ENCODE data around the gene WASF3. TPM values are rescaled to one million over a fixed set of nuclear protein-coding genes. Genes with fewer than 3 reads are reported as not detected.

Gene WASF3
- total RNA-seq, 1 experiment from 2014 or later: 3.4 TPM

DNA sequence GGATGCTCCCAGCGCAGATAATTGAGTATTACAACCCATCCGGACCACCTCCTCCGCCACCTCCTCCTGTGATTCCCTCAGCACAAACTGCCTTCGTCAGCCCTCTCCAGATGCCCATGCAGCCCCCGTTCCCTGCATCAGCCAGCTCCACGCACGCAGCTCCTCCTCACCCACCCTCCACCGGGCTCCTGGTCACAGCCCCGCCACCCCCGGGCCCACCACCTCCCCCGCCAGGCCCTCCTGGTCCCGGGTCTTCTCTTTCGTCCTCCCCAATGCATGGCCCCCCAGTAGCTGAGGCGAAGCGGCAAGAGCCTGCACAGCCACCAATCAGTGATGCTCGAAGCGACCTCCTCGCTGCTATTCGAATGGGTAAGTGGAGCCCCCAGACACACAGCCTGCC is 125.1 kb downstream of the WASF3 start:
- Histone ChIP-seq H3K4me3 (replicated peaks in 1 of 2; ENCODE audit: low read depth in 1 of 2, low read length in 2 of 2) (no peak overlapping the region), H4K20me1 (ENCODE audit: insufficient read depth) (no peaks in the 10 kb centered on the region), H3K27ac (ENCODE audit: low read depth, low read length) (no peak overlapping the region), H3K79me2 (ENCODE audit: insufficient read depth, low read length) (no peaks in the 10 kb centered on the region), H3K9me3 (ENCODE audit: control insufficient read depth in 1 of 2, insufficient read depth in 1 of 2, low read depth in 1 of 2, low read length in 2 of 2) (no peaks in the 10 kb centered on the region), H3K9me2 (ENCODE audit: insufficient read depth) (no peaks in the 10 kb centered on the region), H3K9ac (ENCODE audit: low read length) (no peak overlapping the region), H3K4me1 (ENCODE audit: control insufficient read depth in 1 of 2, insufficient read depth in 2 of 2, low read length in 2 of 2) (peaks cover 5 to 19% of the 10 kb centered on the region in 2 experiments; a peak in 3 of 4 replicates), H3K36me3 (ENCODE audit: control insufficient read depth in 1 of 2, insufficient read depth in 2 of 2, low read length in 2 of 2) (no peaks in the 10 kb centered on the region), H2AFZ (ENCODE audit: low read depth, low read length, poor library complexity, severe bottlenecking) (no peak overlapping the region), H3K27me3 (ENCODE audit: insufficient read depth, low read length) (no peaks in the 10 kb centered on the region), H3K4me2 (ENCODE audit: low read length) (no peak overlapping the region)
- CTCF ChIA-PET: interaction anchor here (3.6 kb wide), 1 partner anchor 16 kb away, joined by 15 read pairs; no protein-coding TSS in a partner anchor
- POLR2A ChIA-PET: no interaction called here
- TF ChIP-seq, protein P1, sequence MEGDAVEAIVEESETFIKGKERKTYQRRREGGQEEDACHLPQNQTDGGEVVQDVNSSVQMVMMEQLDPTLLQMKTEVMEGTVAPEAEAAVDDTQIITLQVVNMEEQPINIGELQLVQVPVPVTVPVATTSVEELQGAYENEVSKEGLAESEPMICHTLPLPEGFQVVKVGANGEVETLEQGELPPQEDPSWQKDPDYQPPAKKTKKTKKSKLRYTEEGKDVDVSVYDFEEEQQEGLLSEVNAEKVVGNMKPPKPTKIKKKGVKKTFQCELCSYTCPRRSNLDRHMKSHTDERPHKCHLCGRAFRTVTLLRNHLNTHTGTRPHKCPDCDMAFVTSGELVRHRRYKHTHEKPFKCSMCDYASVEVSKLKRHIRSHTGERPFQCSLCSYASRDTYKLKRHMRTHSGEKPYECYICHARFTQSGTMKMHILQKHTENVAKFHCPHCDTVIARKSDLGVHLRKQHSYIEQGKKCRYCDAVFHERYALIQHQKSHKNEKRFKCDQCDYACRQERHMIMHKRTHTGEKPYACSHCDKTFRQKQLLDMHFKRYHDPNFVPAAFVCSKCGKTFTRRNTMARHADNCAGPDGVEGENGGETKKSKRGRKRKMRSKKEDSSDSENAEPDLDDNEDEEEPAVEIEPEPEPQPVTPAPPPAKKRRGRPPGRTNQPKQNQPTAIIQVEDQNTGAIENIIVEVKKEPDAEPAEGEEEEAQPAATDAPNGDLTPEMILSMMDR (IDR thresholded peaks at IDR 0.05 in 2 of 3, conservative IDR thresholded peaks at IDR 0.05 in 1 of 3; ENCODE audit: borderline replicate concordance in 1 of 3, insufficient read depth in 1 of 3, low read depth in 2 of 3, low read length in 2 of 3): no peak
- no peak for TF ChIP-seq SRF (IDR thresholded peaks at IDR 0.05; ENCODE audit: low read depth)
- TF ChIP-seq ZNF274 (IDR thresholded peaks at IDR 0.05; ENCODE audit: low read depth, low read length): no peak
- TF ChIP-seq EZH2 (IDR thresholded peaks at IDR 0.05): no peak
- TF ChIP-seq, protein P2, sequence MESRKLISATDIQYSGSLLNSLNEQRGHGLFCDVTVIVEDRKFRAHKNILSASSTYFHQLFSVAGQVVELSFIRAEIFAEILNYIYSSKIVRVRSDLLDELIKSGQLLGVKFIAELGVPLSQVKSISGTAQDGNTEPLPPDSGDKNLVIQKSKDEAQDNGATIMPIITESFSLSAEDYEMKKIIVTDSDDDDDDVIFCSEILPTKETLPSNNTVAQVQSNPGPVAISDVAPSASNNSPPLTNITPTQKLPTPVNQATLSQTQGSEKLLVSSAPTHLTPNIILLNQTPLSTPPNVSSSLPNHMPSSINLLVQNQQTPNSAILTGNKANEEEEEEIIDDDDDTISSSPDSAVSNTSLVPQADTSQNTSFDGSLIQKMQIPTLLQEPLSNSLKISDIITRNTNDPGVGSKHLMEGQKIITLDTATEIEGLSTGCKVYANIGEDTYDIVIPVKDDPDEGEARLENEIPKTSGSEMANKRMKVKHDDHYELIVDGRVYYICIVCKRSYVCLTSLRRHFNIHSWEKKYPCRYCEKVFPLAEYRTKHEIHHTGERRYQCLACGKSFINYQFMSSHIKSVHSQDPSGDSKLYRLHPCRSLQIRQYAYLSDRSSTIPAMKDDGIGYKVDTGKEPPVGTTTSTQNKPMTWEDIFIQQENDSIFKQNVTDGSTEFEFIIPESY (IDR thresholded peaks at IDR 0.05; ENCODE audit: extremely low read depth, insufficient replicate concordance, low read length): no peak
- DNase-seq (ENCODE audit: low read depth, low spot score): no peak
- RAD21 ChIA-PET (ENCODE audit: low non-redundant PET in 1 of 2, low total read pairs in 2 of 2, uncharacterized antibody in 2 of 2, unreplicated experiment in 2 of 2): no interaction called here
- BruUV-seq (replicated peaks): no TSS peak
- no peak for ATAC-seq
- intact Hi-C loops (cut with micrococcal nuclease): no loop called here
